ENCODE measurements around the gene LCT. TPM values are rescaled to one million over a fixed set of nuclear protein-coding genes. Genes with fewer than 3 reads are reported as not detected.

The LCT gene
- total RNA-seq, 1 experiment from 2014 or later, result not detected

DNA sequence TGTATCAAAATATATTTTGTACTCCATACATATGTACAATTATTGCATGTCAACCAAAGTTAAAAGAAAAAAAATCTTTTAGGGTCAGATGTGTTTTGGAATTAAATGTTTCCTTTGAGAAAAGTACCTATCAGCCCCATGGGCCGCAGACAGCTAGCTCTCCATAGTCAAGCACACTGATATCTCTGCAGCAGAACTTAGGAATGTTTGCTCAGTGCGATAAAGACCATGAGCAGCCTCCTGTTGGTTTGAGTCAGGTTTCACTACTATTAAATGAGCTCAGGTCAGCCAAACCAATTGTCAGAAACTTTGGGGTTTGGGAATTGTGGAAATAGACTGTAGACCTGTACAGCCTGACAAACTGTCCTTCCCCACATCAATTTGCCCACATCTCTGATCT is 33.7 kb downstream of the LCT start:
- H3K4me1 ChIP-seq (replicated peaks; ENCODE audit: insufficient read depth), result no peaks in the 10 kb centered on the region
- H3K79me2 ChIP-seq (ENCODE audit: low read depth), result no peaks in the 10 kb centered on the region
- H3K4me2 ChIP-seq, result no peak overlapping the region
- BruUV-seq (replicated peaks), result no TSS peak
- H3K27ac ChIP-seq, result no peak overlapping the region
- intact Hi-C loops (cut with micrococcal nuclease; ENCODE audit: unreplicated experiment), result no loop called here
- H3K27me3 ChIP-seq (ENCODE audit: insufficient read depth, low read depth), result 0 out of 2 replicates have a peak, but pooled peaks cover 7% of the 10 kb centered on the region
- no peak overlapping the region for H3K4me3 ChIP-seq
- no peaks in the 10 kb centered on the region for H3K9me2 ChIP-seq (ENCODE audit: insufficient read depth)
- no peak for DNase-seq
- peaks cover 8% of the 10 kb centered on the region; the same call in 1 of the 2 replicates for H3K9me3 ChIP-seq (ENCODE audit: insufficient read depth, low read depth)
- no peaks in the 10 kb centered on the region for H3F3A ChIP-seq (ENCODE audit: insufficient read depth, low read depth)
- H4K20me1 ChIP-seq (ENCODE audit: insufficient read depth), result no peaks in the 10 kb centered on the region
- TF ChIP-seq EZH2 (IDR thresholded peaks at IDR 0.05; ENCODE audit: low read depth), result no peak
- TF ChIP-seq, protein P1, sequence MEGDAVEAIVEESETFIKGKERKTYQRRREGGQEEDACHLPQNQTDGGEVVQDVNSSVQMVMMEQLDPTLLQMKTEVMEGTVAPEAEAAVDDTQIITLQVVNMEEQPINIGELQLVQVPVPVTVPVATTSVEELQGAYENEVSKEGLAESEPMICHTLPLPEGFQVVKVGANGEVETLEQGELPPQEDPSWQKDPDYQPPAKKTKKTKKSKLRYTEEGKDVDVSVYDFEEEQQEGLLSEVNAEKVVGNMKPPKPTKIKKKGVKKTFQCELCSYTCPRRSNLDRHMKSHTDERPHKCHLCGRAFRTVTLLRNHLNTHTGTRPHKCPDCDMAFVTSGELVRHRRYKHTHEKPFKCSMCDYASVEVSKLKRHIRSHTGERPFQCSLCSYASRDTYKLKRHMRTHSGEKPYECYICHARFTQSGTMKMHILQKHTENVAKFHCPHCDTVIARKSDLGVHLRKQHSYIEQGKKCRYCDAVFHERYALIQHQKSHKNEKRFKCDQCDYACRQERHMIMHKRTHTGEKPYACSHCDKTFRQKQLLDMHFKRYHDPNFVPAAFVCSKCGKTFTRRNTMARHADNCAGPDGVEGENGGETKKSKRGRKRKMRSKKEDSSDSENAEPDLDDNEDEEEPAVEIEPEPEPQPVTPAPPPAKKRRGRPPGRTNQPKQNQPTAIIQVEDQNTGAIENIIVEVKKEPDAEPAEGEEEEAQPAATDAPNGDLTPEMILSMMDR (conservative IDR thresholded peaks at IDR 0.05), result no peak
- H2AFZ ChIP-seq, result no peak overlapping the region
- H3K36me3 ChIP-seq (ENCODE audit: low read depth), result no peaks in the 10 kb centered on the region
- POLR2A ChIA-PET (ENCODE audit: unreplicated experiment), result no interaction called here
- CTCF ChIA-PET, result interaction anchor here (0.6 kb wide), 2 partner anchors 84 to 807 kb away, joined by 3 to 6 read pairs; no protein-coding TSS in a partner anchor

DNA sequence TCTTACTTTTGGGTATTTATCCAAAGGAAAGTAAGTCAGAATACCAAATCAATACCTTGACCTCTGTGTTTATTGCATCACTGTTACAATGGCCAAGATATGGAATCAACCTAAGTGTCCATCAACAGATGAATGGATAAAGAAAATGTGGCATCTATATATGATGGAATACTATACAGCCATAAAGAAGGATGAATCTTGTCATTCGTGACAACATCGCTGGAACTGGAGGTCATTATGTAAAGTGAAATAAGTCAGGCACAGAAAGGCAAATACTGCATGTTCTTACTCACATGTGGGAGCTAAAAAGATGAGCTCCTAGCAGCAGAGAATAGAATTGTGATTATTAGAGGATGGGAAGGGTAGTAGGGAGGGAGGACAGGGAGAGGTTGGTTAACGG is 34.6 kb downstream of the LCT start:
- Histone ChIP-seq H2AFZ (no peak overlapping the region), H3F3A (ENCODE audit: insufficient read depth, low read depth) (no peaks in the 10 kb centered on the region), H3K9me3 (ENCODE audit: insufficient read depth, low read depth) (peaks cover 8% of the 10 kb centered on the region; the same call in 1 of the 2 replicates), H4K20me1 (ENCODE audit: insufficient read depth) (no peaks in the 10 kb centered on the region), H3K36me3 (ENCODE audit: low read depth) (no peaks in the 10 kb centered on the region), H3K27ac (no peak overlapping the region), H3K79me2 (ENCODE audit: low read depth) (no peaks in the 10 kb centered on the region), H3K4me3 (no peak overlapping the region), H3K4me2 (no peak overlapping the region), H3K27me3 (ENCODE audit: insufficient read depth, low read depth) (0 out of 2 replicates have a peak, but pooled peaks cover under 1% of the 10 kb centered on the region), H3K4me1 (replicated peaks; ENCODE audit: insufficient read depth) (no peaks in the 10 kb centered on the region), H3K9me2 (ENCODE audit: insufficient read depth) (no peaks in the 10 kb centered on the region)
- ChIA-PET CTCF (no interaction called here), POLR2A (ENCODE audit: unreplicated experiment) (no interaction called here)
- intact Hi-C loops (cut with micrococcal nuclease; ENCODE audit: unreplicated experiment), result no loop called here
- no TSS peak for BruUV-seq (replicated peaks)
- no peak for DNase-seq
- TF ChIP-seq, protein P1 (conservative IDR thresholded peaks at IDR 0.05), result no peak
- TF ChIP-seq EZH2 (IDR thresholded peaks at IDR 0.05; ENCODE audit: low read depth), result no peak

DNA sequence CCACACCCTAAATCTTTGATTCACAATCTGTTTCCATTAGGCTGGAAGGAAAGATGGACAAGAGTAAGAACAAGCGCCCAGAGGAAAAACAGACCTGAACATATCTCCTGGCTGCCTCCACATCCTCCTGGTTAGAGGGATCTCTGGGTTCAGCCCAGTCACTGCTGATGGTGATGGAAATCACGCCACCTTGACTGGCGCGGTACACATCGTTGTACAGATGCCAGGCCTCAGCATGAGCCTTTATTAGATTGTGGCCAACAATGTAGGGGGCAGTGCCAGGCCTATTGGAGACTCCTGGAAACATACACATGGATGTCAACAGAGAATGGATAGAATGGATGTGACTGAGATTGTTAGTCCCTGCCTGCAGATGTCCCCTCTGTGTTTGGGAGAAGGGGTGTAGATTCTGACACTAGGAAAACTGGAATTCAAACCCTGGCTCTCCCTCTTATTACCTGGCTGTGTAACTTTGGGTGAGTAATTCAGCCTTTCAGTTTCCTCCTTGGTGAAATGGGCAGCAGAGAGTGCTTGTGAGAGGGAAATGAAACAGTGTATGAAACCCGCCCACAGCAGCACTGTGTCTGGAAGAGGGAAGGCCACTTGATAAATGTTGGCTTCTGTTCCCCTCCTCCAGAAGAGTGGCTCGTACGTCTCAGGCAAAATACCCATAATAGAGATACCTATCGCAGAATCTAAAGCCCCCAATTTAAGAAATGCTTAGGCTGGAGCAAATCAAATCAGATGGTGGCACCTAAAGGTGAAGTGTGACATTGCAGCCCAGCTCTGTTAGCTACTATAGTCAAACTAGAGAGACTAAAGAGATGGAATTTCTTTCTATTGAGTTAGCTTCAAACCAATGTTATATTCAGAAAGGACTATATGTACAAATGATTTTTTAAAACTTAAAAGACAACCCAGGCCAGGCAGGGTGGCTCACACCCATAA is 36.2 kb downstream of the LCT start:
- ChIA-PET CTCF (no interaction called here), POLR2A (ENCODE audit: unreplicated experiment) (no interaction called here)
- TF ChIP-seq, protein P1 (conservative IDR thresholded peaks at IDR 0.05), result no peak
- TF ChIP-seq EZH2 (IDR thresholded peaks at IDR 0.05; ENCODE audit: low read depth), result no peak
- Histone ChIP-seq H4K20me1 (ENCODE audit: insufficient read depth) (no peaks in the 10 kb centered on the region), H3K79me2 (ENCODE audit: low read depth) (no peaks in the 10 kb centered on the region), H3K27ac (no peak overlapping the region), H3K9me2 (ENCODE audit: insufficient read depth) (no peaks in the 10 kb centered on the region), H3K4me1 (replicated peaks; ENCODE audit: insufficient read depth) (no peaks in the 10 kb centered on the region), H3K4me3 (no peak overlapping the region), H2AFZ (no peak overlapping the region), H3K9me3 (ENCODE audit: insufficient read depth, low read depth) (peaks cover 8% of the 10 kb centered on the region; the same call in 1 of the 2 replicates), H3K4me2 (no peak overlapping the region), H3K27me3 (ENCODE audit: insufficient read depth, low read depth) (no peaks in the 10 kb centered on the region), H3F3A (ENCODE audit: insufficient read depth, low read depth) (no peaks in the 10 kb centered on the region), H3K36me3 (ENCODE audit: low read depth) (no peaks in the 10 kb centered on the region)
- intact Hi-C loops (cut with micrococcal nuclease; ENCODE audit: unreplicated experiment), result no loop called here
- no peak for DNase-seq
- no TSS peak for BruUV-seq (replicated peaks)

Data from PC-9 (cell line).